ENCODE data around the gene SLC66A2.

The SLC66A2 gene

GRCh38 chr18:79916128-79916494 is 35.3 kb downstream of the SLC66A2 start:
- no peak for TF ChIP-seq FOXM1 (IDR thresholded peaks at IDR 0.05; ENCODE audit: borderline replicate concordance, low read depth)

GRCh38 chr18:79915161-79916127 is 36.0 kb downstream of the SLC66A2 start:
- TF ChIP-seq ZBTB7A (IDR thresholded peaks at IDR 0.05; ENCODE audit: low read depth), result no peak
- TF ChIP-seq YY1 (IDR thresholded peaks at IDR 0.05; ENCODE audit: low read depth), result no peak
- no peak for TF ChIP-seq REST (IDR thresholded peaks at IDR 0.05; ENCODE audit: low read depth)
- no peak for TF ChIP-seq EP300 (IDR thresholded peaks at IDR 0.05; ENCODE audit: borderline replicate concordance)
- no peak for TF ChIP-seq FOXM1 (IDR thresholded peaks at IDR 0.05; ENCODE audit: borderline replicate concordance, low read depth)
- no peak for TF ChIP-seq TAF1 (IDR thresholded peaks at IDR 0.05; ENCODE audit: low read depth)
- TF ChIP-seq NFIC (IDR thresholded peaks at IDR 0.05), result no peak
- TF ChIP-seq MAX (IDR thresholded peaks at IDR 0.05), result no peak

GRCh38 chr18:79914614-79915160 is 36.8 kb downstream of the SLC66A2 start:
- no peak for TF ChIP-seq EP300 (IDR thresholded peaks at IDR 0.05; ENCODE audit: borderline replicate concordance)
- no peak for TF ChIP-seq MAX (IDR thresholded peaks at IDR 0.05)
- no peak for TF ChIP-seq USF1 (IDR thresholded peaks at IDR 0.05)
- TF ChIP-seq CREB1 (IDR thresholded peaks at IDR 0.05; ENCODE audit: low read depth), result no peak

GRCh38 chr18:79912994-79913831 is 38.2 kb downstream of the SLC66A2 start:
- TF ChIP-seq NFIC (IDR thresholded peaks at IDR 0.05), result no peak
- TF ChIP-seq EP300 (IDR thresholded peaks at IDR 0.05; ENCODE audit: borderline replicate concordance), result no peak
- no peak for TF ChIP-seq CEBPB (IDR thresholded peaks at IDR 0.05)
- TF ChIP-seq MAX (IDR thresholded peaks at IDR 0.05), result no peak
- TF ChIP-seq REST (IDR thresholded peaks at IDR 0.05; ENCODE audit: low read depth), result no peak
- no peak for TF ChIP-seq RAD21 (IDR thresholded peaks at IDR 0.05; ENCODE audit: low read depth)
- no peak for TF ChIP-seq CREB1 (IDR thresholded peaks at IDR 0.05; ENCODE audit: low read depth)
- no peak for TF ChIP-seq TAF1 (IDR thresholded peaks at IDR 0.05; ENCODE audit: low read depth)
- TF ChIP-seq YY1 (IDR thresholded peaks at IDR 0.05; ENCODE audit: low read depth), result no peak
- TF ChIP-seq FOXM1 (IDR thresholded peaks at IDR 0.05; ENCODE audit: borderline replicate concordance, low read depth), result no peak

- TF ChIP-seq ZBTB7A (IDR thresholded peaks at IDR 0.05; ENCODE audit: low read depth) (no peak), REST (IDR thresholded peaks at IDR 0.05; ENCODE audit: low read depth) (no peak), TAF1 (IDR thresholded peaks at IDR 0.05; ENCODE audit: low read depth) (no peak), CREB1 (IDR thresholded peaks at IDR 0.05; ENCODE audit: low read depth) (no peak), TCF12 (IDR thresholded peaks at IDR 0.05; ENCODE audit: low read depth) (no peak), YY1 (IDR thresholded peaks at IDR 0.05; ENCODE audit: low read depth) (no peak), RAD21 (IDR thresholded peaks at IDR 0.05; ENCODE audit: low read depth) (no peak), CEBPB (IDR thresholded peaks at IDR 0.05) (no peak), MAX (IDR thresholded peaks at IDR 0.05) (no peak), FOXM1 (IDR thresholded peaks at IDR 0.05; ENCODE audit: borderline replicate concordance, low read depth) (no peak), EP300 (IDR thresholded peaks at IDR 0.05; ENCODE audit: borderline replicate concordance) (no peak), EGR1 (IDR thresholded peaks at IDR 0.05) (no peak), TEAD4 (IDR thresholded peaks at IDR 0.05) (no peak)
These were observed 39.0 kb downstream of the SLC66A2 start for GRCh38 chr18:79912409-79912991.
